GM12891 (cell line): Measurements from ENCODE around the gene GHRHR.

Experiments
- PAX5 ChIP-seq: IDR thresholded peaks from 2 replicates; pipeline ENCODE4 v1.6.1; 2011; ENCODE audit warnings: low read length, moderate library complexity, mild to moderate bottlenecking; ENCODE audit not compliant: insufficient read depth, severe bottlenecking
- POLR2A ChIP-seq: IDR thresholded peaks from 2 replicates; pipeline ENCODE4 v1.6.1; 2011; ENCODE audit warnings: low read depth, low read length, control low read depth
- POLR2AphosphoS5 ChIP-seq: IDR thresholded peaks from 2 replicates; pipeline ENCODE4 v1.6.1; 2011; ENCODE audit warnings: low read depth, low read length, control low read depth
- SPI1 ChIP-seq: IDR thresholded peaks from 2 replicates; pipeline ENCODE4 v1.6.1; 2011; ENCODE audit warnings: low read depth, low read length, control low read depth
- TAF1 ChIP-seq: IDR thresholded peaks from 2 replicates; pipeline ENCODE4 v1.6.1; 2011; ENCODE audit warnings: low read depth, low read length, control low read depth

- no peak for TF ChIP-seq POLR2A
- TF ChIP-seq POLR2AphosphoS5: no peak
- no peak for TF ChIP-seq SPI1
- TF ChIP-seq TAF1: no peak
- no peak for TF ChIP-seq PAX5
These were observed 2.1 kb downstream of the GHRHR start for GRCh38 chr7:30965883-30966282.
